Measurements from ENCODE around the gene HMGN1. TPM values are rescaled to one million over a fixed set of nuclear protein-coding genes. Genes with fewer than 3 reads are reported as not detected.

The HMGN1 gene
- total RNA-seq, 3 donors from 2014 or later, result 104 to 218 (median 174) TPM

GRCh38 chr21:39311164-39311563 is 37.7 kb downstream of the HMGN1 start:
- intact Hi-C loops (cut with DNase I, micrococcal nuclease), result loop anchor here in 1 of 2 donors (5.0 kb wide), 1 partner anchor 71 kb away; a partner anchor contains a TSS
- ATAC-seq (no peak), DNase-seq (no peak)
- H3K36me3 ChIP-seq (ENCODE audit: low read depth), result no peaks in the 10 kb centered on the region
- peaks cover 27% of the 10 kb centered on the region for H3K4me1 ChIP-seq (ENCODE audit: low read depth)
- TF ChIP-seq CTCF (IDR thresholded peaks at IDR 0.05), result no peak
- no peaks in the 10 kb centered on the region for H3K9me3 ChIP-seq
- no peak overlapping the region for H3K4me3 ChIP-seq

- DNase-seq (no peak), ATAC-seq (peak; percentile 24)
- TF ChIP-seq CTCF (IDR thresholded peaks at IDR 0.05), result no peak
- no peaks in the 10 kb centered on the region for H3K36me3 ChIP-seq (ENCODE audit: low read depth)
- H3K9me3 ChIP-seq, result no peaks in the 10 kb centered on the region
- peaks cover 21% of the 10 kb centered on the region for H3K4me1 ChIP-seq (ENCODE audit: low read depth)
- H3K4me3 ChIP-seq, result no peak overlapping the region
- intact Hi-C loops (cut with DNase I, micrococcal nuclease), result no loop called here
These were observed 41.4 kb downstream of the HMGN1 start for GRCh38 chr21:39307466-39307865.

- Histone ChIP-seq H3K36me3 (ENCODE audit: low read depth) (no peaks in the 10 kb centered on the region), H3K4me3 (no peak overlapping the region), H3K4me1 (ENCODE audit: low read depth) (no peaks in the 10 kb centered on the region), H3K9me3 (no peaks in the 10 kb centered on the region)
- intact Hi-C loops (cut with DNase I, micrococcal nuclease), result no loop called here
- DNase-seq (no peak), ATAC-seq (no peak)
- TF ChIP-seq CTCF (IDR thresholded peaks at IDR 0.05), result no peak
These were observed 48.3 kb downstream of the HMGN1 start for GRCh38 chr21:39300587-39300986.

GRCh38 chr21:39296891-39297290 is 52.0 kb downstream of the HMGN1 start:
- Histone ChIP-seq H3K4me3 (no peak overlapping the region), H3K36me3 (ENCODE audit: low read depth) (no peaks in the 10 kb centered on the region), H3K9me3 (no peaks in the 10 kb centered on the region), H3K4me1 (ENCODE audit: low read depth) (no peaks in the 10 kb centered on the region)
- DNase-seq (no peak), ATAC-seq (no peak)
- no peak for TF ChIP-seq CTCF (IDR thresholded peaks at IDR 0.05)
- intact Hi-C loops (cut with DNase I, micrococcal nuclease), result no loop called here

Other genes starting within 250 kb of the HMGN1 start
- gene PSMG1, start 165.6 kb downstream of the HMGN1 start, total RNA-seq, result 10 to 100 TPM; 24.3 to 48.1 (median 36.2) TPM
- gene BRWD1, start 35.5 kb downstream of the HMGN1 start, total RNA-seq, result 10 to 100 TPM; 40.6 to 58.6 (median 52.5) TPM
- 1 to 10 TPM in 2 of 3 donors, under 1 TPM in 1; 0.81 to 1.6 (median 1.6) TPM for gene LCA5L, start 96.7 kb upstream of the HMGN1 start, total RNA-seq
- 10 to 100 TPM in 1 of 3 donors, 1 to 10 TPM in 2; 2.2 to 19.7 (median 5.0) TPM for gene SH3BGR, start 102.9 kb upstream of the HMGN1 start, total RNA-seq

Data from mucosa of descending colon (tissue), 3 donors.